KG1 (cell line): Measurements from ENCODE around the gene IARS2.
"Not testable (repeated sequence)": the region's sequence is repeated elsewhere in the genome, so short reads cannot be mapped to it uniquely, and the experiment has no call there.

Experiments
- DNase-seq: peaks from one replicate; lab custom pipeline; 2025; lab: John Stamatoyannopoulos, UW

IARS2 gene

DNA sequence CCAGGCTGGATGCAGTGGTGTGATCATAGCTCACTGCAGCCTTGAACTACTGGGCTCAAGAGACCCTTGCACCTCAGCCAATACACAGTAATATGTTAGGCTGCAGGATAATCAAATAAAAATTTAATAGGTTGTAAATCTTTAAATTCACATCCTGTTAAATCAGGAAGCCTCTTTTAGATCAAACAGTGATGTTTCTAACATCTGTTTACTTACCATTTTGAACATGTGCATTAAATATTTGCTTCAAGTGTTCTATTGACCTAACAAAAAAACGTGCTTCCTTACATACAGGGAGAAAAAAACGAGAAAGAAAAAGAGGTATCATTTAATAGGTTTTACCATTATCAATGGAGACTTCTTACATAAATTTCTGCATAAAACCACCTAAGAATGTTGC is 70.6 kb downstream of the IARS2 start:
- no peak for DNase-seq

DNA sequence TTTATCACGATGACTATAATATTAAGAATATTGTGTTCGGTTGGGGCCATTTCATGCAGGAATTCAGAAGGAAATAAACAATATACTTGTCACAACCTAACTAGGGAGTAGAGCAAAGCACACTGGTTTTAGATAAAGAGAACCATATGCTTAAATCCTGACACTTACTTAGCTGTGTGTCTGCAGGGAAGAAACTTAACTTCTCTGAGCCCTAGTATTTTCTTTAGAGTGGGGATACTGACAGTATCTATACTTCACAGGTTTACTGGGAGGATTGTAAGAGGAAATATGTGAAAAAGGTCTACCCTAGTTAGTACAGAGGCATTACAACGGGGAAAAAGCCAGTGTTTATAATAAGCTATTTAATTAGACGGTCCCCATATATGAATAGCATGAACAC is 72.9 kb downstream of the IARS2 start:
- DNase-seq = no peak

DNA sequence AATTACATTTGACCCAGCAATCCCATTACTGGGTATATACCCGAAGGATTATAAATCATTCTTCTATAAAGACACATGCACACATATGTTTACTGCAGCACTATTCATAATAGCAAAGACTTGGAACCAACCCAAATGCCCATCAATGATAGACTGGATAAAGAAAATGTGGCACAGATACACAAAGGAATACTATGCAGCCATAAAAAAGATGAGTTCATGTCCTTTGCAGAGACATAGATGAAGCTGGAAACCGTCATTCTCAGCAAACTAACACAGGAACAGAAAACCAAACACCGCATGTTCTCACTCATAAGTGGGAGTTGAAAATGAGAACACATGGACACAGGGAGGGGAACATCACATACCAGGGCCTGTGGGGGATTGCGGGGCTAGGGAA is 76.0 kb downstream of the IARS2 start:
- DNase-seq = not testable (repeated sequence)

- no peak for DNase-seq
Measured at GRCh38 chr1:220170836-220171526, 77.0 kb downstream of the IARS2 start.

DNA sequence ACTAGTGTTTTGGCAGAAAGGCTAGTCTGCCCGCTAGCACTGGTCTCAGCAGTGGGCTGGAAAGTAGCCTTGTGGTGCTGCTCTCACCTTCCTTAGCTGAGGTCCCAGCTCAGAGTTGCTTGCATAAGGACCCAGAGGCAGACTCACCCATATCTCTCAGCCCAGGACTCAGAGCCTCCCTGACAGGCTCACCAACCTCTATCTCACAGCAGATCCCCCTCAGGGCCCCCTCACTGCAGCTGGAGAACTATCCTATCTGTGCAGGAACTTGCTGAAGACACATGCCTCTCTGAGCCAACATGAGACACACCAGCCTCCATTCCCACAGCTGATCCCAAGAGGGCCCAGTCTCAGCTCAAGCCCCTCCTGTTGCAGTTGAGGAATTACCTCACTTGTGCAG is 82.6 kb downstream of the IARS2 start:
- DNase-seq = no peak

- no peak for DNase-seq
Measured at GRCh38 chr1:220182111-220182510, 88.2 kb downstream of the IARS2 start.

GRCh38 chr1:220182656-220183055 is 88.7 kb downstream of the IARS2 start:
- no peak for DNase-seq

DNA sequence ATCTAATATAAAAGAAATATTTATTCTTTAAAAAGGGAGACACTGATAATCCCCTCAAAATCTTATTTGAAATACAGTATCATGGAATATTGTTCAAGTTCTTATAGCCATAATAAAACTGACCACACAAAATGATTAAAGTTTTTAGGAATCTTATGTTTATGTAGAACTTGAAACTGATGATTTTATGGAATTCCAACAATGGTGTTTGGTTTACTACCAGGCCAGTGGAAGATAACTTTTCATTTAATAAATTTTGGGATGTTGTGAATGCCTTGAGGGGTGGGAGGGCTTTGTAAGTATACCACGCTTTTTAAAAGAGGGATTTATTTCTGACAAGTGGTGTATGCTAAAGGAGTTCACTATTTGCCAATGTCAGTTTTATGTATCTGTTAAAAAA is 90.6 kb downstream of the IARS2 start:
- DNase-seq = no peak

DNA sequence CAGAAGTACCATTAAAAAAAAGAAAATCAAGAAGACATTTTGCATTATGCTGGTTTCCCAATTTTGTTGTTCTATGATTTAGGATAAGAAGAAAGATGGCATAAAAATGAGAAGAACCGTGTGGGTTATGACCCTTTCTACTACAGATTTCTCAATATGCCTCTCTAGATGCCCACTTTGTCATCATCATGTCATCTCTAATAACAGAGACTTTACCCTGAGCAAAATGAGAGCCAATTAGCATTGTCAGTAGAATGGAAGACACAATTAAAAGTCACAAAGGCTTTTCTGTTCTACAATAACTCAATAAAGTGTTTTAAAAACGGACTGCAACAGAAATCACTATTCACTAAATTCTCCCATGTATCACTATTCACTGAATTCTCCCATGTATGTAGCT is 92.8 kb downstream of the IARS2 start:
- no peak for DNase-seq

GRCh38 chr1:220188538-220188937 is 94.6 kb downstream of the IARS2 start:
- no peak for DNase-seq

DNA sequence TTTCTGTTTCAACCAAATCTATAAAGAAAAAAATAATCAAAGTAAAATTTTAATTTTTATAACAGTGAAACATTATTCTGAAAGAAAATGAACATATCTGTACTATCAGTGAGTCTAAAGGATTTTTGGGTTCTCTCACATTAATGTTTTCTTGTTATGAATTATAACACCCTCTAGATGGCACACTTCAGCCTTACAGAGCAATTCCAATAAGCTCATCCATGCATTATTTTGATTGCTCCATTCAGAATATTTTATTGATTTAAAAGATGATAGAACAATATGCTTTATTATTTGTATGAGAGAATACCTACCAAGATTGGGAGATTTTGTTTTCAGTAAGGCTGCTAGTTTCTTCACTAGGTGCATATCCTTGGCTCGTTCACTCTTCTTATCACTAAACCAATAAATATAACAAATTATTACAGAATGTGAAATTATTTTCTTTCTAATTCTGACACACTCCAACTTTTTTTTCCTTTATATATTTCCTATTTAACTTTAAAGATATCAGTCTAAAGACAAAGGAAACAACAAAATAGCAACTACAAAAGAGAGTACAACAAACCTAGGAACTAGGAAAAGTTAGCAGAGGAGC is 95.9 kb downstream of the IARS2 start:
- no peak for DNase-seq

- DNase-seq = no peak
Measured at GRCh38 chr1:220195701-220196100, 101.8 kb downstream of the IARS2 start.
